DOHH2 (cell line): ENCODE measurements around the gene OXSR1.

Source experiments
- H3F3A ChIP-seq: fragments of 200-600 bp; sonication (generic), shearing (Covaris generic); 2 replicates; pipeline ENCODE4 v1.6.0; 2016; ENCODE audit warnings: antibody characterized with exemption, mild to moderate bottlenecking; ENCODE audit not compliant: control insufficient read depth, insufficient read depth
- H3K27ac ChIP-seq: fragments of 200-600 bp; sonication (generic); 2 replicates; pipeline ENCODE4 v1.5.1; 2014; ENCODE audit warnings: low read depth, mild to moderate bottlenecking, low read length, moderate library complexity
- H3K27me3 ChIP-seq: fragments of 200-600 bp; sonication (generic); 2 replicates; pipeline ENCODE4 v1.6.1; 2014; ENCODE audit warnings: mild to moderate bottlenecking, low read length, mixed read lengths; ENCODE audit not compliant: control insufficient read depth
- H3K36me3 ChIP-seq: fragments of 200-600 bp; sonication (generic); 2 replicates; pipeline ENCODE4 v1.6.1; 2014; ENCODE audit warnings: mild to moderate bottlenecking, low read length, moderate library complexity, mixed read lengths; ENCODE audit not compliant: control insufficient read depth
- H3K4me1 ChIP-seq: fragments of 200-600 bp; sonication (generic); 2 replicates; pipeline ENCODE4 v1.6.1; 2014; ENCODE audit warnings: mild to moderate bottlenecking, low read length, mixed read lengths; ENCODE audit not compliant: control insufficient read depth
- H3K4me2 ChIP-seq: fragments of 200-600 bp; sonication (generic); 2 replicates; pipeline ENCODE4 v1.6.0; 2014; ENCODE audit warnings: mild to moderate bottlenecking, low read length, moderate library complexity
- H3K4me3 ChIP-seq: fragments of 200-600 bp; sonication (generic); 2 replicates; pipeline ENCODE4 v1.5.1; 2014; ENCODE audit warnings: mild to moderate bottlenecking, low read length, mixed read lengths
- H3K79me2 ChIP-seq: fragments of 200-600 bp; sonication (generic); 2 replicates; pipeline ENCODE4 v1.6.1; 2014; ENCODE audit warnings: mild to moderate bottlenecking, low read length, mixed read lengths; ENCODE audit not compliant: control insufficient read depth
- H3K9me2 ChIP-seq: fragments of 200-600 bp; sonication (generic); replicated peaks from 2 replicates; pipeline ENCODE4 v1.6.1; 2014; ENCODE audit warnings: mild to moderate bottlenecking, low read length, mixed read lengths; ENCODE audit not compliant: control insufficient read depth
- H3K9me3 ChIP-seq: fragments of 200-600 bp; sonication (generic); 2 replicates; pipeline ENCODE4 v1.6.1; 2014; ENCODE audit warnings: antibody characterized with exemption, low read length, mixed read lengths; ENCODE audit not compliant: control insufficient read depth, insufficient read depth
- H4K20me1 ChIP-seq: fragments of 200-600 bp; sonication (generic); 2 replicates; pipeline ENCODE4 v1.6.0; 2014; ENCODE audit warnings: low read depth, mild to moderate bottlenecking, antibody characterized with exemption, low read length, moderate library complexity; ENCODE audit not compliant: control insufficient read depth, insufficient read depth
- EZH2phosphoT487 ChIP-seq: fragments of 200-600 bp; sonication (generic); IDR thresholded peaks from 2 replicates; pipeline ENCODE4 v1.6.1; 2017; ENCODE audit warnings: borderline replicate concordance, mild to moderate bottlenecking, antibody characterized with exemption, low read length, moderate library complexity, mixed read lengths
- TF ChIP-seq, protein P1 (sequence below): fragments of 200-600 bp; sonication (generic); IDR thresholded peaks from one replicate; pipeline ENCODE4 v1.5.1; 2014; ENCODE audit warnings: antibody characterized with exemption, mild to moderate bottlenecking, low read depth, low read length; ENCODE audit not compliant: poor library complexity, severe bottlenecking

OXSR1 gene

DNA sequence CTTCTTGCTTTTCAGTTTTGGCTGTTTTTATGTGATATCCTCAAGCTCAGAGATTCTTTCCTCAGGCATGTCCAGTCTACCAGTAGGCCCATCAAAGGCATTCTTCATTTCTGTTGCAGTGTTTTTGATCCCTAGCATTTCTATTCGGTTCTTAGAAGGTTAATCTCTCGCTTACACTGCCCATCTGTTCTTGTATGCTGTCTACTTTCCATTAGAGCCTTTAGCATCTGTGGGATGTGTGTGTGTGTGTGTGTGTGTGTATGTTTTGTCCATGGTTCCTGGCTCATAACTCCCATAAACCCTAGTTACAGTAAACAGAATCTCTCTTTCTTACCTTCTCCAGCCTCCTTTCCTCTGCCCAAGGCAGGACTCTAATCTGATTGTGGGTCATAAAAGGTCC lies 95.1 kb downstream of the OXSR1 start:
- TF ChIP-seq, protein P1, sequence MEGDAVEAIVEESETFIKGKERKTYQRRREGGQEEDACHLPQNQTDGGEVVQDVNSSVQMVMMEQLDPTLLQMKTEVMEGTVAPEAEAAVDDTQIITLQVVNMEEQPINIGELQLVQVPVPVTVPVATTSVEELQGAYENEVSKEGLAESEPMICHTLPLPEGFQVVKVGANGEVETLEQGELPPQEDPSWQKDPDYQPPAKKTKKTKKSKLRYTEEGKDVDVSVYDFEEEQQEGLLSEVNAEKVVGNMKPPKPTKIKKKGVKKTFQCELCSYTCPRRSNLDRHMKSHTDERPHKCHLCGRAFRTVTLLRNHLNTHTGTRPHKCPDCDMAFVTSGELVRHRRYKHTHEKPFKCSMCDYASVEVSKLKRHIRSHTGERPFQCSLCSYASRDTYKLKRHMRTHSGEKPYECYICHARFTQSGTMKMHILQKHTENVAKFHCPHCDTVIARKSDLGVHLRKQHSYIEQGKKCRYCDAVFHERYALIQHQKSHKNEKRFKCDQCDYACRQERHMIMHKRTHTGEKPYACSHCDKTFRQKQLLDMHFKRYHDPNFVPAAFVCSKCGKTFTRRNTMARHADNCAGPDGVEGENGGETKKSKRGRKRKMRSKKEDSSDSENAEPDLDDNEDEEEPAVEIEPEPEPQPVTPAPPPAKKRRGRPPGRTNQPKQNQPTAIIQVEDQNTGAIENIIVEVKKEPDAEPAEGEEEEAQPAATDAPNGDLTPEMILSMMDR, result no peak
- TF ChIP-seq EZH2phosphoT487, result no peak
- H3K27ac ChIP-seq, result no peak overlapping the region

DNA sequence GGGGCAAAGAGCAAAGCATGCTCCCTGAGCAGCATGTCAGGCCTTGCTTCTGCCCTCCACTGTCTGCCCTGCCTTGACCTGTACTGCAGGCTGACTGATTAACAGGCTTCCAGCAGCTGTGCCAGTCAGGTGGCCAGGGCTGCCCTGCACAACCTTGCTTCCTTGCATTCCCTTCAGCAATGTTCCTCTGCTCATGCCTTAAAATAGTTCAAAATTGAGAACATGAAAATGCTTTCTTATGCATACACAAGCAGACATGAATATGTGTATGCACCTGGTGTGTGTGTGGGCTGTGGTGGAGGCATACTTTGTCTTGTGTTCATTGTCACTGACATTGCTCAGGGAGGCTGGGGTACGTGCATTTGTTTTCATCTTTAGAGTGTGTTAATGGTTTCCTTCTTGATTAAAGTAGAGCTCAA lies 99.0 kb downstream of the OXSR1 start:
- Histone ChIP-seq H3K27me3 (no peaks in the 10 kb centered on the region), H3K36me3 (no peaks in the 10 kb centered on the region), H3K4me3 (no peak overlapping the region), H3K9me3 (no peaks in the 10 kb centered on the region), H3F3A (no peaks in the 10 kb centered on the region), H3K27ac (no peak overlapping the region), H3K4me1 (peaks cover 14% of the 10 kb centered on the region), H3K4me2 (no peak overlapping the region), H3K9me2 (no peaks in the 10 kb centered on the region), H3K79me2 (no peaks in the 10 kb centered on the region), H4K20me1 (no peaks in the 10 kb centered on the region)
- TF ChIP-seq, protein P1, result no peak
- TF ChIP-seq EZH2phosphoT487, result no peak

More for the DNA sequence above, 95.1 kb downstream of the OXSR1 start:
- no peaks in the 10 kb centered on the region for H3K4me1 ChIP-seq
- no peaks in the 10 kb centered on the region for H4K20me1 ChIP-seq
- no peaks in the 10 kb centered on the region for H3K9me2 ChIP-seq
- H3F3A ChIP-seq, result no peaks in the 10 kb centered on the region
- no peaks in the 10 kb centered on the region for H3K79me2 ChIP-seq
- no peaks in the 10 kb centered on the region for H3K27me3 ChIP-seq
- no peaks in the 10 kb centered on the region for H3K9me3 ChIP-seq
- no peak overlapping the region for H3K4me3 ChIP-seq
- H3K36me3 ChIP-seq, result no peaks in the 10 kb centered on the region; the same call in 1 of the 2 replicates
- H3K4me2 ChIP-seq, result no peak overlapping the region

DNA sequence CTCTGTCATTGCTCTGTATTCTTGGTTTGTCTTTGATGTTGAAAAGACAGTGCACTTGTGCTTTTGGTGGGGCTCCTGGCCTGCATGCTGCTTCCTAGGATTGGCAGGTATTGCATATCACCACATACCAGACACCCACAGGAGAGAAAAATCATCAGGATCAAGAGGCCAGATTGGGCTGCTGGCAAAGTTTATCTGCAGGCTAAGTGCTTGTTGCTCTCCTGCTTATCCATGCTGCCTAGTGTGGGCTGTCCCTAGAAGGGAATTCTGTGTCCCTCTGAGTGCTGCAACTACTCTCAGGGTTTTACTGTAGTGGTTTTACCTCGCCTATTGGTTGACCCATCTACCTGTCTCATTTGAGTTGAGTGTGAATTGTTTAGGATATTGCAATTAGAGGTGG lies 99.4 kb downstream of the OXSR1 start:
- H3K79me2 ChIP-seq, result no peaks in the 10 kb centered on the region
- no peak overlapping the region for H3K4me2 ChIP-seq
- H4K20me1 ChIP-seq, result no peaks in the 10 kb centered on the region
- H3K27me3 ChIP-seq, result no peaks in the 10 kb centered on the region
- H3K9me2 ChIP-seq, result no peaks in the 10 kb centered on the region
- H3K9me3 ChIP-seq, result no peaks in the 10 kb centered on the region
- H3F3A ChIP-seq, result no peaks in the 10 kb centered on the region
- H3K4me3 ChIP-seq, result no peak overlapping the region
- no peaks in the 10 kb centered on the region for H3K36me3 ChIP-seq
- TF ChIP-seq EZH2phosphoT487, result no peak
- TF ChIP-seq, protein P1, result no peak
- no peak overlapping the region for H3K27ac ChIP-seq
- peaks cover 14% of the 10 kb centered on the region for H3K4me1 ChIP-seq
